CD4-positive, alpha-beta T cell treated with Interleukin-1 beta for 1 hour (primary cell): ENCODE measurements around the gene KRTAP5-10.
"Not testable (repeated sequence)": the region's sequence is repeated elsewhere in the genome, so short reads cannot be mapped to it uniquely, and the experiment has no call there.

Experiments used
- DNase-seq, 2 donors: peaks; one replicate each; pipeline ENCODE4 v3.0.0-alpha.2; 2020 to 2022

KRTAP5-10 gene

DNA sequence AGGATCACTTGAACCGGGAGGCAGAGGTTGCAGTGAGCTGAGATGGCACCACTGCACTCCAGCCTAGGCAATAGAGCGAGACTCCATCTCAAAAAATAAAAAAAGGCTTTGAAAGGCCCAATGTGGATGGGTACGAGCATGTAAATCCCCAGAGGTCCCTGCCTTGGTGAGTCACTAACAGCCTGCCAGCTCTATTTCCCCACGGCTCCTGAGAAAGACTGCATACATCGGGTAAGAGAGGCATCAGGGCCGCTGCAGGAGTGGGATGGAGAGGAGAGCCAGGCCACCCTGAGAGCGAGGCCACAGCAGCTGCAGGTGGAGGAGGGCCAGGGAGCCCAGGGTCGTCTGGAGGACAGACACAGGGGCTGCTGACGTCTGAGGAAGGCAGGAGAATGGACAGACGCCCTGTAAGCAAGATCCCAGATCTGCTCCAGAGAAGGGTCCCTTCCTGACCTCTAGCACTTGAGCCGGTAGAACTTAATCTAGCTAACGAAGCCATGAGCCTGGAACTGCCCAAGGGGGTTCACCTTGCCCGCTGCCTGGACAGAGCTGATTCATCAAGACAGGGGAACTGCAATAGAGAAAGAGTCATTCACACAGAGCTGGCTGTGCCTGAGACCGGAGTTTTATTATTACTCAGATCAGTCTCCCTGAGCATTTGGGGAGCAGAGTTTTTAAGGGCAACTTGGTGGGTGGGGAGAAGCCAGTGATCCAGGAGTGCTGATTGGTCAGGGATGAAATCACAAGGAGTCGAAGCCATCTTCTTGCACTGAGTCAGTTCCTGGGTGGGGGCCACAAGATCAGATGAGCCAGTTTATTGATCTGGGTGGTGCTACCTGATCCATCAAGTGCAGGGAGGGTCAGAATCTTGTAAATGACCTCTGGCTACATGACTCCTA, 22.2 kb upstream of the KRTAP5-10 start:
- no peak for DNase-seq

GRCh38 chr11:71543866-71544265, 21.5 kb upstream of the KRTAP5-10 start:
- no peak for DNase-seq

DNA sequence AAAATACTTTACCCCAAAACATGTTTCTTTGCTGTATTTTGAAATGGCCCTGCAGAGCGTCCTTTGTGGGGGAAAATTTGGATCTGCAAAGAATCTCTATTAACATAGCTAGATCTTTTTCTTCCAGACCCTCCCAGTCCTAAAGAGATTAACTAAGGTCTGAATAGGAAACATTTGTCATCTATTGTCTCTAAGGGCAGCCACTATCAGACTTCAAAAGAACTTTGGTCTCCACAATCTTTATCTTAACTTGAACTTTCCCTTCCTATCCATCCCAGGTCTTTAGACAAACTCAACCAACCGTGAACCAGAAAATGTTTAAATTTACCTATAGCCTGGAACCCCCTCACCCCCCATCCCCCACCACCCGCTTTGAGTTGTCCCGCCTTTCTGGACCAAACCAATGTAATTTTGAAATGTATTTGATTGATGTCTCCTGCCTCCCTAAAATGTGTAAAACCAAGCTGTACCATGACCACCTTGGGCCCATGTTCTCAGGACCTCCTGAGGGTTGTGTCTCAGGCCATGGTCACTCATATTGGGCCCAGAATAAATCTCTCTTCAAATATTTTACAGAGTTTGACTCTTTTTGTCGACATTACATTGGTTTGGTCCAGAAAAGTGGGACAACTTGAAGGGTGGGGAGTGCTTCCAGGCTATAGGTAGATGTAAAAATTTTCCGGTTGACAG, 20.7 kb upstream of the KRTAP5-10 start:
- DNase-seq = no peak

GRCh38 chr11:71545405-71545966, 19.9 kb upstream of the KRTAP5-10 start:
- no peak for DNase-seq

- DNase-seq = no peak
Observed at GRCh38 chr11:71548120-71548519, 17.2 kb upstream of the KRTAP5-10 start, which contains the start of gene KRTAP5-9. Gene KRTAP5-9 (plus strand): TSS chr11:71548420. CDS start chr11:71548658, 238 bp downstream.

GRCh38 chr11:71548716-71549151, 16.6 kb upstream of the KRTAP5-10 start:
- no peak for DNase-seq

GRCh38 chr11:71551711-71552110, 13.7 kb upstream of the KRTAP5-10 start:
- DNase-seq = no peak

DNA sequence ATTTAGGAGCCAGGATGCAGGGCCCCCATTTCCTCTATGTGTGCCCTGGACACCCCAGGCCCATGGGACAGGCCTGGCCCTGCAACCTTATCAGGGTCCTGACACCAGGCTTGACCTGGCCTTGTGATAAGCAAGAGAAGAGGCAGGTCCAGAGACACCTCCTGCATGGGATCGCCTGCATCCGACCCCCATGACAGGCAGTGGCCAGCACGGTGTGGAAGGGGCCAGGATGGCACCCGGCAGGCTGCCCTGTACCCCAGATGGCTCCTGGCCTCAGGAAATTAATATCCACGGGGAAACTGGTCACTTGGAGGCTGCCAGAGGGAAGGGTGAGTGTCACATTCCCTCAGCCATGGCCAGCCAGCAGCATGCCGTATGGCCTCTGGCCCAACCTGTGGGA, 10.4 kb upstream of the KRTAP5-10 start:
- no peak for DNase-seq

DNA sequence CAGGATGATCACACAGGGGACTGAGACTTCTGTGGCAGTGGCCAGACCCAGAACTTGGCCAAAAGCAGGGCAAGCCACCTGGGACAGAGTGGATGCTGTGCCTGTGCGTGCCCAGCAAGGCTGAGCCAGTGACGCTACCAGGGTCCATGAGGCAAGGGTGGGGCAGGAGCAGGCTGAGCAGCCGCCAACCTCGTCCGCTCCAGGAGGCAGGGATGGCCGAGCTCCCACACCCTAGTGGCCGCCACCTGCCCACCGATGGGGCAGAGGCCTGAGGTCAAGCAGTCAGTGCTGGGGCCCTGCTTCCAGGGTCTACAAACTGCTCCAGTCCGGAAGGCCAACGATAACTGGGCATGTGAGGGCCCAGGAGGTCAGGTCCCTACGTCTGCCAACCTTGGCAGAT, 9.9 kb upstream of the KRTAP5-10 start:
- no peak for DNase-seq

GRCh38 chr11:71556018-71556417, 9.3 kb upstream of the KRTAP5-10 start:
- DNase-seq = no peak

DNA sequence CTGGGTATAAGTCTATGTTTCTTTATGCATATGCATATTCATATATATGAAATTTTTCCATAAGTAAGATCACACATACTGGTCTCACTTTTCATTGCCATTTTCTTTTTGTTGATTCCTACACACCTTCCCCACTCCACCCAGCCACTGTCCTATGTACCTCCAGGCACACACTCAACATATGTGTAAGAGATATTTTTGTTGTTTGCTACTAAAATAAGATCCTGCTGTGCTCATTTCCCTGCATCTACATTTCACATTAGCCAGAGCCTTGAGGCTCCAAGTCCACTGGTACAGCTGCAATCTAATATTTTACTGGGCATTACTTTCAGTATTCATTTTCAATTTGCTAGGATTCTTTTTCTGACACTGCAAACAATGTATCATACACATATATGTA, 8.1 kb upstream of the KRTAP5-10 start:
- DNase-seq = no peak

DNA sequence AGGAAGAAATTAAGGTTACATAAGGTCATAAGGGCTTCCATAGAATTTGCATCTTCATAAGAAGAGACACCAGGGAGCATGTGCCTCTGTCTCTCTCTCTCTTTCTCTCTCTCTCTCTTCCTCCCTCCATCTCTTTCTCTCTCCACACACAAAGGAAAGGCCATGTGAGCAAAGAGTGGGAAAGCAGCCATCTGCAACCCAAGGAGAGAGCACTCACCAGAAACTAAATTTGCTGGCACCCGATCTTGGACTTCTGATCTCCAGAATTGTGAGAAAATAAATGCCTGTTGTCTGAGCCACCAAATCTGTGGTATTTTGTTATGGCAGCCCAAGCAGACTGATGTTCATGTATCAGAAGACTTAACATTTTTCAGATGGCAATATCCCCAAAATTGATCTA, 6.4 kb upstream of the KRTAP5-10 start:
- DNase-seq = no peak

DNA sequence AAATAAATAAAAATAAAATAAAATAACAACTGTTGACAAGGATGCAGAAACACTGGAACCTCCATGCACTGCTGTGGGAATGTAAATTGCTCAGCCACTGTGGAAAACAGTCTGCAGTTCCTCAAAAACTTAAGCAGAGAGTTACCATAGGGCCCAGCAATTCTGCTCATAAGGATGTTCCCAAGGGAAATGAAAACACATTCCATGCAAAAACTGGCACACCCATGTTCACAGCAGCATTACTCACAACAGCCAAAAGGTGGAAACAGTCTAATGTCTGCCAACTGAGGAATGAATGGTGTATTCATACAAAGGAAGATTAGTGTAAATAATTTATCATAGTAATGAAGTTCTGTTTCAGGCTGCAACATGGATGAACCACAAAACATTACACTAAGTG, 3.2 kb upstream of the KRTAP5-10 start:
- DNase-seq = no peak

DNA sequence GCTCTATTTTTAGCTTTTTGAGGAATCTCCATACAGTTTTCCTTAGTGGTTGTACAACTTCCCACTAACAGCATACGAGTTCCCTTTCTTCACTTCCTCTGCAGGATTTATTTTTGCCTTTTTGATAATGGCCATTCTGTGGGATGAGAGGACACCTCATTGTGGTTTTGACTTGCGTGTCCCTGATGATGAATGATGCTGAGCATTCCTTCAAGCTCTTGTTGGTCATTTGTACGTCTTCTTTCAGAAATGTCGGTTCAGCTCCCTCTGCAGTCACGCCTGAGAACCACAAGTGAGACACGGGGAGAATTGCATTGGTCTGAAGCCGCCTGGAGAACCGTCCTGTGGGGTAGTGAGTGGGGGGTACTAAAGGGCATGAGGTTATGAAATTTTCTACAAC, 2.0 kb upstream of the KRTAP5-10 start:
- DNase-seq = peak in 1 of 2 donors; percentile 11

DNA sequence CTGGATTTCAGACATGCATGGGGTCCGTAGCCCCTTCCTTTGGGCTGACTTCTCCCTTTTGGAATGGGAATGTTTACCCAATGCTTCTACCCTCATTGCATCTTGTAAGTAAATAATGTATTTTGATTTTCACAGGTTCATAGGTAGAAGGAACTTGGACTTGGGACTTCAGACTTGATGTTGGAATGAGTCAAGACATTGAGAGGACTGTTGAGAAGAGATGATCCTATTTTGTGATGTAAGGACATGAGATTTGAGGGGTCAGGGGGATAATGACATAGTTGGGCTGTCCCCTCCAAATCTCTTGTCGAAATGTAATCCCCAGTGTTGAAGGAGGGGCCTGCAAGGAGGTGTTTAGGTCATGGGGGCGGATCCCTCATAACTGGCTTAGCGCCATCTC, 933 bp upstream of the KRTAP5-10 start:
- DNase-seq = no peak

- no peak for DNase-seq
Observed at GRCh38 chr11:71566081-71566620, 788 bp downstream of the KRTAP5-10 start.

DNA sequence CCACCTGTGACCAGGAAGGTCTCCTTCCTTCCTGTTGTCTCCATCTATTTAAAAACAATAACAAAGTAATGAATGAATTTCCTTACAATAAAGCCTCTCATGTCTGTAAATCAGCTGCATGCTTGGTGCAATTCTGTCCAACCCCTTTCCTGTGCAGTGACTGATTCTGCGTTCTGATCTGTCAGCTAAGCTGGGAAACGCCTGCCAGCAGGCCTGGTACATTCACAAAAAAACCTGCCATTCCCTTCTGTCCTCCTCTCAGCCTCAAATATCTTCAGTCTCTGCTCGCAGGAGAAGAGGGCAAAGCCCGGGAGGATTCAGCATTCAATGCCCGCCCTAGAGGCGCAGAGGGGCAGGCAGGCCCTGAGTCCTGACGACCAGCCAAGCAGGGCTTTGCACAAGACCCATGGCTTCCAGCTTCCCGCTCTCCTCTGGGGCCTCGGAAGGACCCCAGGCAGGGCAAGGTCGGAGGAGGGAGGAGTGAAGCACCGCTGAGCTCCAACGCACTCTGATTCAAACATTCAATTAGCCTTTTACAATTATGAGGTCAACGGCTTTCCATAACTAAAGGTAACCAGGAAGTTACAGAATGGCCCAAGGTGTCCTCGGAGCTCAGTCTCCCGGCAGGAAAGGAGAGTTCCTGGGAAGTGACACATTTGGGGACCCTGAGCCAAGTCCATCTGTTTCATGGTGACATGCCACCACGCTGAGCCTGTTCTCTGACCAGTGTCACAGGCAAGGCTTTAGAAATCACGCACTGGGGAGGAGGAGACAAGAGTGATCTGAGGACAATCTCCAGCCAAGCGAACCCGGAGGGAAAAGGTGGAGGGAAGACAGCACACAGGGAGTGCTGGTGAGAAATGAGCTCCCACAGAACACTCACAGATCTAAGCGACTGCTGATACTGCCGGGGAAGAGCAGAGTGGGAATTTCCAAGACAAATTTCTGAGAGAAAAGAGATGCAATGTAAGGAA, 1.6 kb downstream of the KRTAP5-10 start:
- not testable (repeated sequence) for DNase-seq

DNA sequence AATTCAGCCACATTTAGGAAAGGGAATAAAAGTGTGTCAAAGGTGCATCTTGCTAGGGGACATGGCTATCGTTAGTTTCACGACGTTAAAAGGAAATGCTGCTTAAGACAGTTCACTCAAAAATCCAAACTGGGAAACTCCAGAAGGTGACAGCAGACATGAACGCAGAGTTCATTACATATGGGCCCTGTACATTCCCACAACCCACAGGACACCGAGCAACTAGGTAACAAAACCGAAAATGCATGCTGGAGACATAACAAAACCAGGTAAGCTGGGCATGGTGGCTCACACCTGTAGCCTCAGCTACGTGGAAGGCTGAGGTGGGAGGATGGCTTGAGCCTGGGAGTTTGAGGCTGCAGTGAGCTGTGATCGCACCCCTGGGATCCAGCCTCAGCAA, 2.3 kb downstream of the KRTAP5-10 start:
- DNase-seq = not testable (repeated sequence)

GRCh38 chr11:71568704-71569349, 3.5 kb downstream of the KRTAP5-10 start:
- DNase-seq = no peak

DNA sequence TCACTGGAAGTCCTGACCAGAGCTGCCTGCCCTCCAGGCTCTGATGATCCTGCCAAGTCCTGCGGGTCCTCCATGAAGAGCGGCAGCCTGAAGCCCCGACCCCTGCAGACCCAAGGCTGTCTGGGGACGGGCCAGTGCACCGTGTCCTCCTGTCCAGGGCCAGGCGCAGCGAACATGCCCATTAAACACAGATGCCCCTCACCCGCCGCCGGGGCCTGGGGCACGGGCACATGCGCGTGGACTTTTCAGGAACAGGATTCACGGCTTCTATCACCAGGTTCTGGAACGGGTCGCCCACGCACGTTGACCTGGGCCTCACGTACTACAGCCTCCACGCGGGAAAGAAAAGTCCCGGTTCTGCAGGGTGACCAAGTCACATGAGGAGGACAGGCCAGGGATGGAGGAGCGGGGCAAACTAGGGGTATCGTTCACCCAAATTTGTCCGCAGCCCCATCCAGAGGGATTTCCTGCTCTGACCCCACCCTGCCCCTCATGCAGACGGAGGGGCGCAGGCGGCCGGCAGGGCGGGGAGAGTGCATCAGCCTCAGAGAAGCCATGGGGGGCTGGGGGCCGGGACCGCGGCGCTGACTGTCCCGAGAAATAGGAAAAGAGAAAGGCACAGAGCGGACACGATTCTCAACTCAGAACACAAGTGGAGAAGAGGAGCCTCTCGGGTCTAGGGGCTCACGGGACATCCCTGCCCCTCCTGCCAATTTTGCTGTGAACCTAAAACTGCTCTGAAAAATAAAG, 5.9 kb downstream of the KRTAP5-10 start:
- DNase-seq = not testable (repeated sequence)

DNA sequence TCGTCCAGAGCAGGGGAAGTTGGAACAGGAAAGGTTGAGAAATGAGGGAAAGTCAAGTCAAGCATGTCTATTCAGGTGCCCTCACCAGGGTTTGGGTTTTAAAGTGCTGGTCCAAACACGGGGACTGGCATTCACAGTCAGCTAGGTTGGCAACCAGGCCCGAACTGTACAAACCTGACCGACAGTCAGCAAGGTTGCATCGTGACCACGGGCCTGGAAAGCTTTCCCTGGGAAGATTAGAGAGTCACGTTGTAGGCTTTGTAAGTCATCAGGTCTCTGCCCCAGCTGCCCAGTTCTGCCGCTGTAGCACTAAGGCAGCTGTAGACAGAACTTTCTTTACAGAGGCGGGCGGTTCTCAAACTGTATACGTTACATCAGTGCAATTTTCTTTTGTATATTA, 7.4 kb downstream of the KRTAP5-10 start:
- DNase-seq = no peak
